ENCODE data around the gene USP3. TPM values are rescaled to one million over a fixed set of nuclear protein-coding genes. Genes with fewer than 3 reads are reported as not detected.
A peak's percentile ranks its signal among the peaks of the same experiment; 100 is the strongest.

USP3 gene
- total RNA-seq, 1 donor from 2014 or later = 64.2 TPM

GRCh38 chr15:63495780-63496488, 8.5 kb upstream of the USP3 start:
- Histone ChIP-seq H3K9ac (no peak overlapping the region), H3K4me2 (no peak overlapping the region), H4K20me1 (ENCODE audit: low read depth) (no peaks in the 10 kb centered on the region), H3K27ac (no peak overlapping the region), H3F3A (ENCODE audit: low read depth) (peaks cover 10% of the 10 kb centered on the region), H3K36me3 (no peaks in the 10 kb centered on the region), H2AFZ (replicated peaks) (peak overlapping the region; percentile 61), H3K4me3 (no peak overlapping the region), H3K27me3 (peaks cover 76% of the 10 kb centered on the region), H3K4me1 (peaks cover 16% of the 10 kb centered on the region), H3K79me2 (ENCODE audit: low read depth) (no peaks in the 10 kb centered on the region), H3K9me3 (ENCODE audit: low read depth) (no peaks in the 10 kb centered on the region)
- peaks cover 3% of the 10 kb centered on the region for H3K27me3 Mint-ChIP-seq (ENCODE audit: insufficient read depth, low read depth)
- TF ChIP-seq, protein P1, sequence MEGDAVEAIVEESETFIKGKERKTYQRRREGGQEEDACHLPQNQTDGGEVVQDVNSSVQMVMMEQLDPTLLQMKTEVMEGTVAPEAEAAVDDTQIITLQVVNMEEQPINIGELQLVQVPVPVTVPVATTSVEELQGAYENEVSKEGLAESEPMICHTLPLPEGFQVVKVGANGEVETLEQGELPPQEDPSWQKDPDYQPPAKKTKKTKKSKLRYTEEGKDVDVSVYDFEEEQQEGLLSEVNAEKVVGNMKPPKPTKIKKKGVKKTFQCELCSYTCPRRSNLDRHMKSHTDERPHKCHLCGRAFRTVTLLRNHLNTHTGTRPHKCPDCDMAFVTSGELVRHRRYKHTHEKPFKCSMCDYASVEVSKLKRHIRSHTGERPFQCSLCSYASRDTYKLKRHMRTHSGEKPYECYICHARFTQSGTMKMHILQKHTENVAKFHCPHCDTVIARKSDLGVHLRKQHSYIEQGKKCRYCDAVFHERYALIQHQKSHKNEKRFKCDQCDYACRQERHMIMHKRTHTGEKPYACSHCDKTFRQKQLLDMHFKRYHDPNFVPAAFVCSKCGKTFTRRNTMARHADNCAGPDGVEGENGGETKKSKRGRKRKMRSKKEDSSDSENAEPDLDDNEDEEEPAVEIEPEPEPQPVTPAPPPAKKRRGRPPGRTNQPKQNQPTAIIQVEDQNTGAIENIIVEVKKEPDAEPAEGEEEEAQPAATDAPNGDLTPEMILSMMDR (IDR thresholded peaks at IDR 0.05) = no peak
- no peak for TF ChIP-seq EZH2 (IDR thresholded peaks at IDR 0.05)
- TF ChIP-seq EZH2phosphoT487 (IDR thresholded peaks at IDR 0.05) = no peak
- H3K4me1 Mint-ChIP-seq = peaks cover 20% of the 10 kb centered on the region
- DNase-seq (ENCODE audit: low spot score) = no peak
- H3K36me3 Mint-ChIP-seq = no peaks in the 10 kb centered on the region
- no peak overlapping the region for H3K4me3 Mint-ChIP-seq
- no peaks in the 10 kb centered on the region for H3K9me3 Mint-ChIP-seq
- no peak overlapping the region for H3K27ac Mint-ChIP-seq

DNA sequence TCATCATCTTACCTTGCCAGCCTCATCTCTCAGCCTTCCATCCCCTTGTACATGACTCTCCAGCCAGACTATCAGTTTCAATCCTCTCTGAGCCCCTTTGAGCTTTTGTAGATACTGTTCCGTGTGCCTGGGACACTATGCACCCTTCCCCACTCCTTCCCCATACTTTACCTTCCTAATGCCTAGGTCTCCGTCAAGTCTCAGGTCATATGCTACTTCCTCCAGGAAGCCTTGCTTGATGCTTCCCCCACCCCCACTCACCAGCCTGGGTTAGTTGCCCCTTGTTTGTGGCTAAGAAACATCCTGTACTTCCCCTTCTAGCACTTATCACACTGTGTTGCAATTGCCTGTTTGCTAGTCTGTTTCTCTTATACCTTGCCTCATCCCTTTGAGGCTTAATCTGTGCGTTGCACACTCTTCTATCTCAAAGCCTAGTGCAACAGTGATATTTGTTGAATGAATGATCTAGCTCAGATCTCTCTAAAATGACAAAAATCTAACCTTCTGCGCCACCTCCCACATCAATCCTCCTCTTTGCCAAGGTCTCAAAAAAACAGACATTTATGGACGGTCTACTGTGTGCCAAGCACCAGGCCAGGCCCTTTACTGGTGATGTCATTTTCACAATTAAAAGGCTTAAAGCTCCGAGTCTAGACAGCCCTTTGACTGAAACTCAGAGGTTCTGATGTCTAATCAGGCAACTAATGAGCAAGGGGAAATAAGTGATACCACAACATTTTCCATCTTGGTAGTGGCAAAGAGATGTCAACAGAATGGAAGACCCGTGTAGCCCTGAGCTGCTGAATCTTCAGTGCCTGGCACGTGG, 6.5 kb upstream of the USP3 start:
- no peak overlapping the region for H3K4me3 Mint-ChIP-seq
- H3K36me3 Mint-ChIP-seq = no peaks in the 10 kb centered on the region
- TF ChIP-seq EZH2 (IDR thresholded peaks at IDR 0.05) (no peak), EZH2phosphoT487 (IDR thresholded peaks at IDR 0.05) (no peak)
- TF ChIP-seq, protein P1 (IDR thresholded peaks at IDR 0.05) = no peak
- Histone ChIP-seq H3K9ac (no peak overlapping the region), H3K36me3 (no peaks in the 10 kb centered on the region), H3K4me2 (no peak overlapping the region), H3F3A (ENCODE audit: low read depth) (peaks cover 16% of the 10 kb centered on the region), H3K4me1 (peaks cover 14% of the 10 kb centered on the region), H3K27ac (no peak overlapping the region), H4K20me1 (ENCODE audit: low read depth) (peaks cover 13% of the 10 kb centered on the region), H3K9me3 (ENCODE audit: low read depth) (no peaks in the 10 kb centered on the region), H3K27me3 (peaks cover 84% of the 10 kb centered on the region), H3K79me2 (ENCODE audit: low read depth) (no peaks in the 10 kb centered on the region), H3K4me3 (no peak overlapping the region), H2AFZ (replicated peaks) (no peak overlapping the region)
- H3K9me3 Mint-ChIP-seq = no peaks in the 10 kb centered on the region
- peaks cover 27% of the 10 kb centered on the region for H3K4me1 Mint-ChIP-seq
- DNase-seq (ENCODE audit: low spot score) = no peak
- H3K27me3 Mint-ChIP-seq (ENCODE audit: insufficient read depth, low read depth) = peaks cover 8% of the 10 kb centered on the region
- no peak overlapping the region for H3K27ac Mint-ChIP-seq

GRCh38 chr15:63499175-63499549, 5.2 kb upstream of the USP3 start:
- no peaks in the 10 kb centered on the region for H3K36me3 ChIP-seq
- H3F3A ChIP-seq (ENCODE audit: low read depth) = peaks cover 28% of the 10 kb centered on the region
- H3K9ac ChIP-seq = no peak overlapping the region
- DNase-seq (ENCODE audit: low spot score) = no peak
- no peak overlapping the region for H2AFZ ChIP-seq (replicated peaks)
- H3K4me1 ChIP-seq = peaks cover 21% of the 10 kb centered on the region
- TF ChIP-seq EZH2phosphoT487 (IDR thresholded peaks at IDR 0.05) (no peak), EZH2 (IDR thresholded peaks at IDR 0.05) (no peak)
- TF ChIP-seq, protein P1 (IDR thresholded peaks at IDR 0.05) = no peak
- Mint-ChIP-seq H3K4me1 (peaks cover 36% of the 10 kb centered on the region), H3K4me3 (no peak overlapping the region), H3K36me3 (no peaks in the 10 kb centered on the region), H3K27me3 (ENCODE audit: insufficient read depth, low read depth) (peaks cover 7% of the 10 kb centered on the region), H3K27ac (no peak overlapping the region), H3K9me3 (no peaks in the 10 kb centered on the region)
- no peak overlapping the region for H3K4me2 ChIP-seq
- peaks cover 14% of the 10 kb centered on the region for H4K20me1 ChIP-seq (ENCODE audit: low read depth)
- no peaks in the 10 kb centered on the region for H3K79me2 ChIP-seq (ENCODE audit: low read depth)
- H3K4me3 ChIP-seq = no peak overlapping the region
- no peak overlapping the region for H3K27ac ChIP-seq
- H3K27me3 ChIP-seq = peaks cover 90% of the 10 kb centered on the region
- no peaks in the 10 kb centered on the region for H3K9me3 ChIP-seq (ENCODE audit: low read depth)
